ENCODE results near the gene MVB12B. TPM values are rescaled to one million over a fixed set of nuclear protein-coding genes. Genes with fewer than 3 reads are reported as not detected.

The MVB12B gene
- total RNA-seq, 1 experiment from 2014 or later = 10.9 TPM

GRCh38 chr9:126401107-126401506 is 74.5 kb downstream of the MVB12B start (continued):
- TF ChIP-seq, protein P1, sequence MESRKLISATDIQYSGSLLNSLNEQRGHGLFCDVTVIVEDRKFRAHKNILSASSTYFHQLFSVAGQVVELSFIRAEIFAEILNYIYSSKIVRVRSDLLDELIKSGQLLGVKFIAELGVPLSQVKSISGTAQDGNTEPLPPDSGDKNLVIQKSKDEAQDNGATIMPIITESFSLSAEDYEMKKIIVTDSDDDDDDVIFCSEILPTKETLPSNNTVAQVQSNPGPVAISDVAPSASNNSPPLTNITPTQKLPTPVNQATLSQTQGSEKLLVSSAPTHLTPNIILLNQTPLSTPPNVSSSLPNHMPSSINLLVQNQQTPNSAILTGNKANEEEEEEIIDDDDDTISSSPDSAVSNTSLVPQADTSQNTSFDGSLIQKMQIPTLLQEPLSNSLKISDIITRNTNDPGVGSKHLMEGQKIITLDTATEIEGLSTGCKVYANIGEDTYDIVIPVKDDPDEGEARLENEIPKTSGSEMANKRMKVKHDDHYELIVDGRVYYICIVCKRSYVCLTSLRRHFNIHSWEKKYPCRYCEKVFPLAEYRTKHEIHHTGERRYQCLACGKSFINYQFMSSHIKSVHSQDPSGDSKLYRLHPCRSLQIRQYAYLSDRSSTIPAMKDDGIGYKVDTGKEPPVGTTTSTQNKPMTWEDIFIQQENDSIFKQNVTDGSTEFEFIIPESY (IDR thresholded peaks at IDR 0.05; ENCODE audit: extremely low read depth, insufficient replicate concordance, low read length) = no peak
- TF ChIP-seq, protein P2, sequence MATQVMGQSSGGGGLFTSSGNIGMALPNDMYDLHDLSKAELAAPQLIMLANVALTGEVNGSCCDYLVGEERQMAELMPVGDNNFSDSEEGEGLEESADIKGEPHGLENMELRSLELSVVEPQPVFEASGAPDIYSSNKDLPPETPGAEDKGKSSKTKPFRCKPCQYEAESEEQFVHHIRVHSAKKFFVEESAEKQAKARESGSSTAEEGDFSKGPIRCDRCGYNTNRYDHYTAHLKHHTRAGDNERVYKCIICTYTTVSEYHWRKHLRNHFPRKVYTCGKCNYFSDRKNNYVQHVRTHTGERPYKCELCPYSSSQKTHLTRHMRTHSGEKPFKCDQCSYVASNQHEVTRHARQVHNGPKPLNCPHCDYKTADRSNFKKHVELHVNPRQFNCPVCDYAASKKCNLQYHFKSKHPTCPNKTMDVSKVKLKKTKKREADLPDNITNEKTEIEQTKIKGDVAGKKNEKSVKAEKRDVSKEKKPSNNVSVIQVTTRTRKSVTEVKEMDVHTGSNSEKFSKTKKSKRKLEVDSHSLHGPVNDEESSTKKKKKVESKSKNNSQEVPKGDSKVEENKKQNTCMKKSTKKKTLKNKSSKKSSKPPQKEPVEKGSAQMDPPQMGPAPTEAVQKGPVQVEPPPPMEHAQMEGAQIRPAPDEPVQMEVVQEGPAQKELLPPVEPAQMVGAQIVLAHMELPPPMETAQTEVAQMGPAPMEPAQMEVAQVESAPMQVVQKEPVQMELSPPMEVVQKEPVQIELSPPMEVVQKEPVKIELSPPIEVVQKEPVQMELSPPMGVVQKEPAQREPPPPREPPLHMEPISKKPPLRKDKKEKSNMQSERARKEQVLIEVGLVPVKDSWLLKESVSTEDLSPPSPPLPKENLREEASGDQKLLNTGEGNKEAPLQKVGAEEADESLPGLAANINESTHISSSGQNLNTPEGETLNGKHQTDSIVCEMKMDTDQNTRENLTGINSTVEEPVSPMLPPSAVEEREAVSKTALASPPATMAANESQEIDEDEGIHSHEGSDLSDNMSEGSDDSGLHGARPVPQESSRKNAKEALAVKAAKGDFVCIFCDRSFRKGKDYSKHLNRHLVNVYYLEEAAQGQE (IDR thresholded peaks at IDR 0.05; ENCODE audit: low read depth) = no peak
- TF ChIP-seq TCF7L2 (IDR thresholded peaks at IDR 0.05; ENCODE audit: borderline replicate concordance, extremely low read depth, insufficient read depth, insufficient read length) = no peak
- no peak for TF ChIP-seq ELF1 (IDR thresholded peaks at IDR 0.05; ENCODE audit: borderline replicate concordance, low read depth)
- TF ChIP-seq SIN3A (IDR thresholded peaks at IDR 0.05; ENCODE audit: low read depth) = no peak
- no peak for TF ChIP-seq ZFX (IDR thresholded peaks at IDR 0.05)
- TF ChIP-seq MAX (IDR thresholded peaks at IDR 0.05) = no peak

DNA sequence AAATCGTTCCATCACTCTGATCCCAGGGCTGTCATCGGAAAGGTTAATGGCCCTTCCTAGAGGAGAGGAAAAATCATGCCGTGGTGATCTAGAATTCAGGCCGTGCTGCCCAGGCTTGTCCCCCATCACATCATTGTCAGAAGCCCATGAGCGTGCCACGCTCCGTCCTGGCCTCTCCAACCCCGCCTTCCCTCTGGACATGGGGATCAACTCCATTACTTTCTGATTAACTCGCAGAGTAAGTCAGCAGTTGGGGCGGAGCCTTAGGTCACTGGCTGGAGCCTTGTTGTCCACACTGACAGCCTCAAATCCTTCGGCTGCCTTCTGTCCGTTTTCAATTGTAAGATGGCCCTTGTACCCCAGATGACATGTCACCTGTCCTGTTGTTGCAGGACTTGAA is 75.0 kb downstream of the MVB12B start:
- TF ChIP-seq ZNF274 (IDR thresholded peaks at IDR 0.05; ENCODE audit: low read depth, low read length) = no peak
- TF ChIP-seq YY1 (IDR thresholded peaks at IDR 0.05; ENCODE audit: extremely low read depth, insufficient replicate concordance, low read depth, low read length) = no peak
- TF ChIP-seq POLR2AphosphoS5 (IDR thresholded peaks at IDR 0.05; ENCODE audit: low read depth, low read length) = no peak
- no peak for TF ChIP-seq SP1 (IDR thresholded peaks at IDR 0.05; ENCODE audit: low read depth)
- TF ChIP-seq, protein P3, sequence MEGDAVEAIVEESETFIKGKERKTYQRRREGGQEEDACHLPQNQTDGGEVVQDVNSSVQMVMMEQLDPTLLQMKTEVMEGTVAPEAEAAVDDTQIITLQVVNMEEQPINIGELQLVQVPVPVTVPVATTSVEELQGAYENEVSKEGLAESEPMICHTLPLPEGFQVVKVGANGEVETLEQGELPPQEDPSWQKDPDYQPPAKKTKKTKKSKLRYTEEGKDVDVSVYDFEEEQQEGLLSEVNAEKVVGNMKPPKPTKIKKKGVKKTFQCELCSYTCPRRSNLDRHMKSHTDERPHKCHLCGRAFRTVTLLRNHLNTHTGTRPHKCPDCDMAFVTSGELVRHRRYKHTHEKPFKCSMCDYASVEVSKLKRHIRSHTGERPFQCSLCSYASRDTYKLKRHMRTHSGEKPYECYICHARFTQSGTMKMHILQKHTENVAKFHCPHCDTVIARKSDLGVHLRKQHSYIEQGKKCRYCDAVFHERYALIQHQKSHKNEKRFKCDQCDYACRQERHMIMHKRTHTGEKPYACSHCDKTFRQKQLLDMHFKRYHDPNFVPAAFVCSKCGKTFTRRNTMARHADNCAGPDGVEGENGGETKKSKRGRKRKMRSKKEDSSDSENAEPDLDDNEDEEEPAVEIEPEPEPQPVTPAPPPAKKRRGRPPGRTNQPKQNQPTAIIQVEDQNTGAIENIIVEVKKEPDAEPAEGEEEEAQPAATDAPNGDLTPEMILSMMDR (IDR thresholded peaks at IDR 0.05 in 2 of 3, conservative IDR thresholded peaks at IDR 0.05 in 1 of 3; ENCODE audit: borderline replicate concordance in 1 of 3, insufficient read depth in 1 of 3, low read depth in 2 of 3, low read length in 2 of 3) = no peak
- TF ChIP-seq FOSL1 (IDR thresholded peaks at IDR 0.05; ENCODE audit: low read depth) = no peak
- no peak for TF ChIP-seq RAD21 (IDR thresholded peaks at IDR 0.05; ENCODE audit: low read depth)
- no peak for TF ChIP-seq CEBPB (IDR thresholded peaks at IDR 0.05; ENCODE audit: low read depth)
- no peak overlapping the region for H2AFZ ChIP-seq (ENCODE audit: low read depth, low read length, poor library complexity, severe bottlenecking)
- ChIA-PET POLR2A (no interaction called here), CTCF (no interaction called here), RAD21 (ENCODE audit: low non-redundant PET in 1 of 2, low total read pairs in 2 of 2, uncharacterized antibody in 2 of 2, unreplicated experiment in 2 of 2) (no interaction called here)
- H3K9me2 ChIP-seq (ENCODE audit: insufficient read depth) = no peaks in the 10 kb centered on the region
- ATAC-seq (no peak), DNase-seq (ENCODE audit: low read depth, low spot score) (no peak)
- H4K20me1 ChIP-seq (ENCODE audit: insufficient read depth) = no peaks in the 10 kb centered on the region
- no peak overlapping the region for H3K4me3 ChIP-seq (replicated peaks in 1 of 2; ENCODE audit: low read depth in 1 of 2, low read length in 2 of 2)
- no peaks in the 10 kb centered on the region for H3K36me3 ChIP-seq (ENCODE audit: control insufficient read depth in 1 of 2, insufficient read depth in 2 of 2, low read length in 2 of 2)
- H3K4me1 ChIP-seq (ENCODE audit: control insufficient read depth in 1 of 2, insufficient read depth in 2 of 2, low read length in 2 of 2) = no peaks in the 10 kb centered on the region
- no peak overlapping the region for H3K27ac ChIP-seq (ENCODE audit: low read depth, low read length)
- intact Hi-C loops (cut with micrococcal nuclease) = no loop called here
- no peaks in the 10 kb centered on the region for H3K79me2 ChIP-seq (ENCODE audit: insufficient read depth, low read length)
- H3K27me3 ChIP-seq (ENCODE audit: insufficient read depth, low read length) = no peaks in the 10 kb centered on the region
- no peak overlapping the region for H3K4me2 ChIP-seq (ENCODE audit: low read length)
- no TSS peak for BruUV-seq (replicated peaks)
- H3K9me3 ChIP-seq (ENCODE audit: control insufficient read depth in 1 of 2, insufficient read depth in 1 of 2, low read depth in 1 of 2, low read length in 2 of 2) = no peaks in the 10 kb centered on the region
- no peak overlapping the region for H3K9ac ChIP-seq (ENCODE audit: low read length)

Data from HCT116 (cell line).